Liver (tissue), 3 donors: ENCODE measurements around the gene B3GAT2.

Experiments used
- ATF3 ChIP-seq: IDR thresholded peaks from 2 replicates; pipeline ENCODE4 v1.6.1; 2016; ENCODE audit warnings: antibody characterized with exemption
- CTCF ChIP-seq: fragments of 150-350 bp; IDR thresholded peaks from 2 replicates; pipeline ENCODE4 v1.5.1; 2017; ENCODE audit warnings: improper control_type of control experiment, low read depth, low read length; ENCODE audit not compliant: missing input control
- EGR1 ChIP-seq, 2 donors: IDR thresholded peaks; 2 replicates each; pipeline ENCODE4 v1.6.1; 2016 to 2018; ENCODE audit warnings: antibody characterized with exemption in 2 of 2, low read depth in 2 of 2
- FOXA1 ChIP-seq: IDR thresholded peaks from 2 replicates; pipeline ENCODE4 v1.6.1; 2016; ENCODE audit warnings: antibody characterized with exemption
- FOXA2 ChIP-seq: IDR thresholded peaks from 2 replicates; pipeline ENCODE4 v1.6.1; 2016; ENCODE audit warnings: antibody characterized with exemption
- GABPA ChIP-seq, 2 donors: IDR thresholded peaks in 1 of 2; conservative IDR thresholded peaks in 1 of 2; 2 replicates each; pipeline ENCODE4 v1.6.1; 2016; ENCODE audit warnings: antibody characterized with exemption in 2 of 2, mild to moderate bottlenecking in 1 of 2, moderate library complexity in 1 of 2
- HNF4G ChIP-seq: IDR thresholded peaks from 2 replicates; pipeline ENCODE4 v1.6.1; 2016; ENCODE audit warnings: antibody characterized with exemption
- JUND ChIP-seq, 2 donors: IDR thresholded peaks; 2 replicates each; pipeline ENCODE4 v1.6.1; 2016; ENCODE audit warnings: antibody characterized with exemption in 2 of 2
- MAX ChIP-seq: IDR thresholded peaks from 2 replicates; pipeline ENCODE4 v1.6.1; 2016; ENCODE audit warnings: antibody characterized with exemption
- RAD21 ChIP-seq, 2 donors: IDR thresholded peaks; 2 replicates each; pipeline ENCODE4 v1.6.1; 2016; ENCODE audit warnings: antibody characterized with exemption in 2 of 2, mild to moderate bottlenecking in 2 of 2
- REST ChIP-seq: IDR thresholded peaks from 2 replicates; pipeline ENCODE4 v1.6.1; 2016; ENCODE audit warnings: antibody characterized with exemption, mild to moderate bottlenecking
- RXRA ChIP-seq, 2 donors: IDR thresholded peaks; 2 replicates each; pipeline ENCODE4 v1.6.1; 2017 to 2018; ENCODE audit warnings: antibody characterized with exemption in 2 of 2, mild to moderate bottlenecking in 1 of 2
- YY1 ChIP-seq: IDR thresholded peaks from 2 replicates; pipeline ENCODE4 v1.6.1; 2016; ENCODE audit warnings: antibody characterized with exemption, mild to moderate bottlenecking
- ZBTB33 ChIP-seq: IDR thresholded peaks from 2 replicates; pipeline ENCODE4 v1.6.1; 2016; ENCODE audit warnings: antibody characterized with exemption
- donor health status: healthy.
- donor health status: healthy.

GRCh38 chr6:70901324-70901723 lies 55.5 kb downstream of the B3GAT2 start:
- TF ChIP-seq CTCF (peak; percentile 2), HNF4G (no peak), EGR1 (IDR thresholded peaks at IDR 0.05; ENCODE audit: low read depth in 2 of 2) (no peak), RXRA (IDR thresholded peaks at IDR 0.05) (no peak), ZBTB33 (no peak), RAD21 (IDR thresholded peaks at IDR 0.05) (no peak), REST (no peak), MAX (no peak), JUND (IDR thresholded peaks at IDR 0.05) (no peak), ATF3 (no peak), GABPA (IDR thresholded peaks at IDR 0.05 in 1 of 2, conservative IDR thresholded peaks at IDR 0.05 in 1 of 2) (no peak), FOXA1 (no peak), YY1 (no peak), FOXA2 (no peak)
